GM12878 (cell line): ENCODE measurements around the gene HAO1. TPM values are rescaled to one million over a fixed set of nuclear protein-coding genes. Genes with fewer than 3 reads are reported as not detected.

Experiments used
- ATAC-seq: fragments of 200-7000 bp; cut with Tn5 transposase; 3 replicates; pipeline ENCODE4 v1.9.1; 2020; ENCODE audit warnings: mild to moderate bottlenecking, moderate library complexity
- BruUV-seq: library from RNA; stranded (reverse); fragments of 400-500 nt; replicated peaks from 2 replicates; lab custom pipeline; 2021; lab: Mats Ljungman, UMichigan
- CTCF ChIA-PET: fragments of 300-600 bp; sonication (Branson Sonifier 250); formaldehyde crosslinking; extraction: SDS; loops from one replicate; lab custom pipeline; 2021; ENCODE audit warnings: inconsistent platforms; lab: Yijun Ruan, JAX
- POLR2A ChIA-PET: fragments of 350-600 bp; formaldehyde crosslinking; extraction: SDS; loops from one replicate; lab custom pipeline; 2021; ENCODE audit warnings: inconsistent platforms; lab: Charles Lee
- RAD21 ChIA-PET: fragments of 300-600 bp; sonication (Branson Sonifier 250); formaldehyde crosslinking; loops from one replicate; lab custom pipeline; 2023; ENCODE audit warnings: antibody characterized with exemption; ENCODE audit not compliant: unreplicated experiment; lab: Charles Lee
- SMC1A ChIA-PET: fragments of 300-600 bp; sonication (Branson Sonifier 250); formaldehyde crosslinking; loops from one replicate; lab custom pipeline; 2023; ENCODE audit not compliant: unreplicated experiment, uncharacterized antibody; lab: Charles Lee
- DNase-seq: peaks from one replicate; pipeline ENCODE4 v3.0.0-alpha.2; 2011; ENCODE audit warnings: low read depth, low spot score
- FAIRE-seq: peaks from 3 replicates; lab custom pipeline; 2011; peaks lifted over from hg19 to GRCh38; lab: Jason Lieb, UNC
- H2AFZ ChIP-seq: 2 replicates; pipeline ENCODE4 v1.6.0; 2011; ENCODE audit warnings: low read depth, low read length, control low read depth; ENCODE audit not compliant: control insufficient read depth
- H3K27ac ChIP-seq: 2 replicates; pipeline ENCODE4 v1.5.1; 2011; ENCODE audit warnings: control low read depth; ENCODE audit not compliant: control insufficient read depth, insufficient read depth
- H3K27me3 ChIP-seq, 2 experiments: replicated peaks in 1 of 2; 2 replicates each; pipeline versions ENCODE4 v1.6.0 to v1.6.1; 2011; ENCODE audit warnings: low read length in 1 of 2; ENCODE audit not compliant: control insufficient read depth in 2 of 2, insufficient read depth in 2 of 2
- H3K36me3 ChIP-seq, 2 experiments: 2 replicates each; pipeline ENCODE4 v1.5.1; 2011; ENCODE audit warnings: low read length in 1 of 2; ENCODE audit not compliant: control insufficient read depth in 2 of 2, insufficient read depth in 2 of 2
- H3K4me1 ChIP-seq: 2 replicates; pipeline ENCODE4 v1.6.1; 2011; ENCODE audit warnings: mild to moderate bottlenecking, low read length, moderate library complexity, mixed read lengths; ENCODE audit not compliant: control insufficient read depth, insufficient read depth
- H3K4me2 ChIP-seq: 2 replicates; pipeline ENCODE4 v1.6.0; 2011; ENCODE audit warnings: control low read depth; ENCODE audit not compliant: control insufficient read depth, insufficient read depth
- H3K4me3 ChIP-seq: fragments of 200-600 bp; sonication (generic); 2 replicates; pipeline ENCODE4 v1.5.1; 2016
- H3K79me2 ChIP-seq: 2 replicates; pipeline ENCODE4 v1.6.0; 2011; ENCODE audit warnings: low read length; ENCODE audit not compliant: control insufficient read depth, insufficient read depth
- H3K9ac ChIP-seq: 2 replicates; pipeline ENCODE4 v1.8.0; 2011; ENCODE audit warnings: low read length, control low read depth, mixed read lengths; ENCODE audit not compliant: control insufficient read depth, insufficient read depth
- H3K9me3 ChIP-seq: replicated peaks from 3 replicates; pipeline ENCODE4 v1.5.1; 2011; ENCODE audit warnings: mild to moderate bottlenecking, low read length; ENCODE audit not compliant: control insufficient read depth, insufficient read depth
- H4K20me1 ChIP-seq: 2 replicates; pipeline ENCODE4 v1.6.0; 2011; ENCODE audit not compliant: control insufficient read depth, insufficient read depth
- BACH1 ChIP-seq: fragments of 450-650 bp; IDR thresholded peaks from 2 replicates; pipeline ENCODE4 v1.6.1; 2017; ENCODE audit warnings: mild to moderate bottlenecking, borderline replicate concordance
- CHD4 ChIP-seq: fragments of 200-600 bp; sonication (generic); IDR thresholded peaks from 2 replicates; pipeline ENCODE4 v1.6.1; 2016; ENCODE audit warnings: mild to moderate bottlenecking
- ELK1 ChIP-seq: IDR thresholded peaks from 2 replicates; pipeline ENCODE4 v1.6.1; 2012; ENCODE audit warnings: low read depth, low read length, improper control_type of control experiment
- ETV6 ChIP-seq, 2 experiments: fragments of 450-650 bp in 1 of 2; IDR thresholded peaks in 1 of 2; conservative IDR thresholded peaks in 1 of 2; 2 replicates each; pipeline ENCODE4 v1.6.1; 2014; ENCODE audit warnings: antibody characterized with exemption in 1 of 2, borderline replicate concordance in 1 of 2, low read depth in 1 of 2, mild to moderate bottlenecking in 1 of 2, moderate library complexity in 1 of 2
- JUND ChIP-seq: IDR thresholded peaks from 2 replicates; pipeline ENCODE4 v1.6.1; 2012; ENCODE audit warnings: low read depth, mild to moderate bottlenecking, low read length, improper control_type of control experiment, moderate library complexity
- MEF2B ChIP-seq: fragments of 450-650 bp; IDR thresholded peaks from 2 replicates; pipeline ENCODE4 v1.6.1; 2018; ENCODE audit warnings: mild to moderate bottlenecking, moderate library complexity; ENCODE audit not compliant: partially characterized antibody, poor library complexity, severe bottlenecking
- NFYA ChIP-seq: IDR thresholded peaks from 2 replicates; pipeline ENCODE4 v1.6.1; 2011; ENCODE audit warnings: low read depth, mild to moderate bottlenecking, low read length, improper control_type of control experiment, borderline replicate concordance
- SP1 ChIP-seq: IDR thresholded peaks from one replicate; pipeline ENCODE4 v1.6.1; 2011; ENCODE audit warnings: low read depth, low read length
- SRF ChIP-seq, 2 experiments: IDR thresholded peaks; 2 replicates each; pipeline ENCODE4 v1.6.1; 2011; ENCODE audit warnings: low read depth in 2 of 2, low read length in 2 of 2, mild to moderate bottlenecking in 1 of 2, moderate library complexity in 1 of 2
- TCF7 ChIP-seq: IDR thresholded peaks from 2 replicates; pipeline ENCODE4 v1.6.1; 2014; ENCODE audit warnings: antibody characterized with exemption, borderline replicate concordance
- ZBTB11 ChIP-seq: fragments of 450-650 bp; formaldehyde crosslinking; IDR thresholded peaks from 2 replicates; pipeline ENCODE4 v1.5.0; 2022; ENCODE audit warnings: mild to moderate bottlenecking, missing genetic modification characterization
- ZNF207 ChIP-seq: fragments of 450-650 bp; IDR thresholded peaks from 2 replicates; pipeline ENCODE4 v1.6.1; 2014; ENCODE audit warnings: antibody characterized with exemption, mild to moderate bottlenecking, borderline replicate concordance
- WGBS: methylation state at CpG from one replicate; pipeline ENCODE4 v1.1.6; 2016; ENCODE audit warnings: low lambda C conversion rate; ENCODE audit not compliant: insufficient replicate concordance, insufficient coverage; ENCODE audit errors: missing lambda C conversion rate; 5-methylcytosine and 5-hydroxymethylcytosine counted together
- in situ Hi-C: fragments of 300-500 bp; cut with MboI; formaldehyde crosslinking; loops from 9 replicates; pipeline ENCODE4 v1.14.3; 2018; ENCODE audit warnings: mixed read lengths
- intact Hi-C: fragments of 100-400 bp; cut with micrococcal nuclease; formaldehyde crosslinking; loops from one replicate; pipeline ENCODE4 v1.14.2; 2022; ENCODE audit not compliant: unreplicated experiment
- polyA plus RNA-seq, 11 experiments: library from polyadenylated mRNA; depleted of rRNA in 4 of 11; unstranded in 6 of 11; stranded (reverse) in 5 of 11; fragments of >200 nt; fragmentation: Nextera tagmentation in 4 of 11; fragmentation: Illumina TruSeq in 1 of 11; extraction: Ambion mirVana in 4 of 11; extraction: Trizol in 1 of 11; gene quantifications; 1 replicate in 1 of 11; 2 replicates in 10 of 11; pipeline versions ENCODE4 v1.2.1 to v1.2.3, GENCODE V29; 2011 to 2016; ENCODE audit warnings: inconsistent platforms in 2 of 11, missing spikeins in 2 of 11, low read depth in 1 of 11
- total RNA-seq, 4 experiments: library from RNA; depleted of rRNA in 3 of 4; stranded (reverse); fragments of >200 nt in 3 of 4; fragmentation: Illumina TruSeq in 1 of 4; extraction: Trizol in 1 of 4; gene quantifications; 2 replicates each; pipeline versions ENCODE4 v1.2.1 to v1.2.3, GENCODE V29; 2013 to 2021
- TF ChIP-seq, protein P1 (sequence below): fragments of 450-650 bp; IDR thresholded peaks from 2 replicates; pipeline ENCODE4 v1.6.1; 2017; ENCODE audit warnings: borderline replicate concordance

The HAO1 gene
- total and polyA plus RNA-seq, 10 of the 15 experiments (the other 5 are each of a cell fraction or from before 2014, with no cell fraction given), result 0.03 to 0.29 (median 0.05) TPM; not detected in 7

GRCh38 chr20:7966176-7966575 lies 25.9 kb upstream of the HAO1 start (continued):
- TF ChIP-seq, protein P1, sequence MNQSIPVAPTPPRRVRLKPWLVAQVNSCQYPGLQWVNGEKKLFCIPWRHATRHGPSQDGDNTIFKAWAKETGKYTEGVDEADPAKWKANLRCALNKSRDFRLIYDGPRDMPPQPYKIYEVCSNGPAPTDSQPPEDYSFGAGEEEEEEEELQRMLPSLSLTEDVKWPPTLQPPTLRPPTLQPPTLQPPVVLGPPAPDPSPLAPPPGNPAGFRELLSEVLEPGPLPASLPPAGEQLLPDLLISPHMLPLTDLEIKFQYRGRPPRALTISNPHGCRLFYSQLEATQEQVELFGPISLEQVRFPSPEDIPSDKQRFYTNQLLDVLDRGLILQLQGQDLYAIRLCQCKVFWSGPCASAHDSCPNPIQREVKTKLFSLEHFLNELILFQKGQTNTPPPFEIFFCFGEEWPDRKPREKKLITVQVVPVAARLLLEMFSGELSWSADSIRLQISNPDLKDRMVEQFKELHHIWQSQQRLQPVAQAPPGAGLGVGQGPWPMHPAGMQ, result no peak
- no peak for TF ChIP-seq JUND
- no peak for TF ChIP-seq BACH1
- no peak for TF ChIP-seq TCF7
- no peak for TF ChIP-seq MEF2B
- TF ChIP-seq ELK1, result no peak

- Histone ChIP-seq H3K36me3 (no peaks in the 10 kb centered on the region), H3K27me3 (no peaks in the 10 kb centered on the region; a peak in 1 of 4 replicates), H2AFZ (no peak overlapping the region), H3K4me3 (no peak overlapping the region), H3K4me1 (no peaks in the 10 kb centered on the region), H3K27ac (no peak overlapping the region), H3K4me2 (no peak overlapping the region), H4K20me1 (no peaks in the 10 kb centered on the region), H3K9me3 (no peaks in the 10 kb centered on the region; the same call in 2 of the 3 replicates), H3K9ac (no peak overlapping the region), H3K79me2 (no peaks in the 10 kb centered on the region)
- intact Hi-C loops, result no loop called here
- CTCF ChIA-PET, result interaction anchor here (0.7 to 3.0 kb wide), 2 partner anchors 22 to 1348 kb away, joined by 3 to 10 read pairs; no protein-coding TSS in a partner anchor
- POLR2A ChIA-PET, result interaction anchor here (0.7 kb wide), 1 partner anchor 68 kb away, joined by 3 read pairs; no protein-coding TSS in a partner anchor
- 0% methylated on average over 1 of the region's 1 CpG for WGBS
- ATAC-seq, result no peak
- BruUV-seq, result no TSS peak
- FAIRE-seq, result no peak
- in situ Hi-C loops, result no loop called here
- RAD21 ChIA-PET, result no interaction called here
- SMC1A ChIA-PET, result no interaction called here
- no peak for DNase-seq
- TF ChIP-seq SRF (IDR thresholded peaks at IDR 0.05; ENCODE audit: low read depth in 2 of 2, low read length in 2 of 2) (no peak), ZBTB11 (CRISPR knock-in tag) (no peak), CHD4 (no peak), NFYA (no peak), ETV6 (conservative IDR thresholded peaks at IDR 0.05 in 1 of 2, IDR thresholded peaks at IDR 0.05 in 1 of 2; ENCODE audit: borderline replicate concordance in 1 of 2, low read depth in 1 of 2) (no peak), SP1 (no peak), ZNF207 (no peak)
Observed at GRCh38 chr20:7959484-7959883, 19.2 kb upstream of the HAO1 start.
